HEK293T (cell line): ENCODE results near the gene SYNJ1.

Source experiments
- BHLHE40 ChIP-seq: fragments of 450-650 bp; IDR thresholded peaks from 2 replicates; pipeline ENCODE4 v1.6.1; 2016; ENCODE audit warnings: mild to moderate bottlenecking, moderate library complexity, borderline replicate concordance
- FOXK2 ChIP-seq: fragments of 450-650 bp; IDR thresholded peaks from 2 replicates; pipeline ENCODE4 v1.6.1; 2016; ENCODE audit warnings: mild to moderate bottlenecking
- L3MBTL2 ChIP-seq: fragments of 450-650 bp; conservative IDR thresholded peaks from 2 replicates; pipeline ENCODE4 v1.6.1; 2016; ENCODE audit warnings: mild to moderate bottlenecking
- NFRKB ChIP-seq: fragments of 450-650 bp; IDR thresholded peaks from 2 replicates; pipeline ENCODE4 v1.6.1; 2016; ENCODE audit warnings: mild to moderate bottlenecking, moderate library complexity
- SP1 ChIP-seq: fragments of 450-650 bp; IDR thresholded peaks from 2 replicates; pipeline ENCODE4 v1.6.1; 2017
- TF ChIP-seq, protein P1 (sequence below): fragments of 450-650 bp; IDR thresholded peaks from 2 replicates; pipeline ENCODE4 v1.6.1; 2016

- TF ChIP-seq BHLHE40 = no peak
- TF ChIP-seq L3MBTL2 = no peak
- TF ChIP-seq, protein P1, sequence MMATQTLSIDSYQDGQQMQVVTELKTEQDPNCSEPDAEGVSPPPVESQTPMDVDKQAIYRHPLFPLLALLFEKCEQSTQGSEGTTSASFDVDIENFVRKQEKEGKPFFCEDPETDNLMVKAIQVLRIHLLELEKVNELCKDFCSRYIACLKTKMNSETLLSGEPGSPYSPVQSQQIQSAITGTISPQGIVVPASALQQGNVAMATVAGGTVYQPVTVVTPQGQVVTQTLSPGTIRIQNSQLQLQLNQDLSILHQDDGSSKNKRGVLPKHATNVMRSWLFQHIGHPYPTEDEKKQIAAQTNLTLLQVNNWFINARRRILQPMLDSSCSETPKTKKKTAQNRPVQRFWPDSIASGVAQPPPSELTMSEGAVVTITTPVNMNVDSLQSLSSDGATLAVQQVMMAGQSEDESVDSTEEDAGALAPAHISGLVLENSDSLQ = no peak
- TF ChIP-seq FOXK2 = no peak
- no peak for TF ChIP-seq SP1
- no peak for TF ChIP-seq NFRKB
Observed at GRCh38 chr21:32585042-32585710, 142.6 kb downstream of the SYNJ1 start, which contains the start of gene TCP10L.
